ENCODE measurements around the gene ZNF581. TPM values are rescaled to one million over a fixed set of nuclear protein-coding genes. Genes with fewer than 3 reads are reported as not detected.

ZNF581 gene
- total RNA-seq, 1 donor = 25.7 TPM

GRCh38 chr19:55614711-55615542 is 28.5 kb upstream of the ZNF581 start:
- H3K4me2 ChIP-seq (ENCODE audit: insufficient read depth, low read length) = no peak overlapping the region
- H4K20me1 ChIP-seq (ENCODE audit: insufficient read depth, low read length) = peaks cover 12% of the 10 kb centered on the region
- H3K27ac ChIP-seq (ENCODE audit: low read depth, low read length) = no peak overlapping the region
- H3K79me2 ChIP-seq (ENCODE audit: insufficient read depth, low read length) = peaks cover 26% of the 10 kb centered on the region
- no peak overlapping the region for H3K4me3 ChIP-seq (ENCODE audit: insufficient read depth, low read length)
- no peak overlapping the region for H2AFZ ChIP-seq (ENCODE audit: low read length)
- peaks cover 1% of the 10 kb centered on the region for H3K9me3 ChIP-seq (ENCODE audit: low read depth, low read length)
- DNase-seq (ENCODE audit: insufficient read length, low spot score, missing footprints) = peak; percentile 82
- no peak for TF ChIP-seq CTCF (IDR thresholded peaks at IDR 0.05; ENCODE audit: extremely low read depth, low read depth, low read length)
- no peaks in the 10 kb centered on the region for H3K4me1 ChIP-seq (ENCODE audit: insufficient read depth, low read length)
- H3K27me3 ChIP-seq (ENCODE audit: insufficient read depth, low read length) = no peaks in the 10 kb centered on the region
- H3K36me3 ChIP-seq (ENCODE audit: insufficient read depth, low read length) = peaks cover 14% of the 10 kb centered on the region

GRCh38 chr19:55615543-55616394 is 27.7 kb upstream of the ZNF581 start:
- peaks cover 13% of the 10 kb centered on the region for H4K20me1 ChIP-seq (ENCODE audit: insufficient read depth, low read length)
- H3K27ac ChIP-seq (ENCODE audit: low read depth, low read length) = no peak overlapping the region
- H3K79me2 ChIP-seq (ENCODE audit: insufficient read depth, low read length) = peaks cover 20% of the 10 kb centered on the region
- no peak for TF ChIP-seq CTCF (IDR thresholded peaks at IDR 0.05; ENCODE audit: extremely low read depth, low read depth, low read length)
- H3K27me3 ChIP-seq (ENCODE audit: insufficient read depth, low read length) = no peaks in the 10 kb centered on the region
- H3K9me3 ChIP-seq (ENCODE audit: low read depth, low read length) = no peaks in the 10 kb centered on the region
- peaks cover 14% of the 10 kb centered on the region for H3K36me3 ChIP-seq (ENCODE audit: insufficient read depth, low read length)
- no peak overlapping the region for H3K4me3 ChIP-seq (ENCODE audit: insufficient read depth, low read length)
- H3K4me1 ChIP-seq (ENCODE audit: insufficient read depth, low read length) = no peaks in the 10 kb centered on the region
- DNase-seq (ENCODE audit: insufficient read length, low spot score, missing footprints) = peak; percentile 60
- H3K4me2 ChIP-seq (ENCODE audit: insufficient read depth, low read length) = no peak overlapping the region
- no peak overlapping the region for H2AFZ ChIP-seq (ENCODE audit: low read length)

GRCh38 chr19:55616395-55616875 is 27.0 kb upstream of the ZNF581 start:
- Histone ChIP-seq H3K4me3 (ENCODE audit: insufficient read depth, low read length) (no peak overlapping the region), H2AFZ (ENCODE audit: low read length) (no peak overlapping the region)
- no peak for TF ChIP-seq CTCF (IDR thresholded peaks at IDR 0.05; ENCODE audit: extremely low read depth, low read depth, low read length)

GRCh38 chr19:55617426-55617825 is 26.0 kb upstream of the ZNF581 start:
- TF ChIP-seq CTCF (IDR thresholded peaks at IDR 0.05; ENCODE audit: extremely low read depth, low read depth, low read length) = no peak
- H3K27ac ChIP-seq (ENCODE audit: low read depth, low read length) = no peak overlapping the region
- no peak overlapping the region for H3K4me2 ChIP-seq (ENCODE audit: insufficient read depth, low read length)
- peak; percentile 62 for DNase-seq (ENCODE audit: insufficient read length, low spot score, missing footprints)
- no peaks in the 10 kb centered on the region for H3K9me3 ChIP-seq (ENCODE audit: low read depth, low read length)
- no peaks in the 10 kb centered on the region for H3K27me3 ChIP-seq (ENCODE audit: insufficient read depth, low read length)
- no peaks in the 10 kb centered on the region for H3K4me1 ChIP-seq (ENCODE audit: insufficient read depth, low read length)
- no peak overlapping the region for H3K4me3 ChIP-seq (ENCODE audit: insufficient read depth, low read length)
- H4K20me1 ChIP-seq (ENCODE audit: insufficient read depth, low read length) = peaks cover 7% of the 10 kb centered on the region
- H2AFZ ChIP-seq (ENCODE audit: low read length) = no peak overlapping the region
- H3K36me3 ChIP-seq (ENCODE audit: insufficient read depth, low read length) = peaks cover 16% of the 10 kb centered on the region
- peaks cover 6% of the 10 kb centered on the region for H3K79me2 ChIP-seq (ENCODE audit: insufficient read depth, low read length)

More at GRCh38 chr19:55616395-55616875, 27.0 kb upstream of the ZNF581 start:
- Histone ChIP-seq H3K4me2 (ENCODE audit: insufficient read depth, low read length) (no peak overlapping the region), H3K27ac (ENCODE audit: low read depth, low read length) (no peak overlapping the region), H3K36me3 (ENCODE audit: insufficient read depth, low read length) (peaks cover 16% of the 10 kb centered on the region), H3K4me1 (ENCODE audit: insufficient read depth, low read length) (no peaks in the 10 kb centered on the region), H3K27me3 (ENCODE audit: insufficient read depth, low read length) (no peaks in the 10 kb centered on the region), H4K20me1 (ENCODE audit: insufficient read depth, low read length) (peaks cover 13% of the 10 kb centered on the region), H3K79me2 (ENCODE audit: insufficient read depth, low read length) (peaks cover 13% of the 10 kb centered on the region), H3K9me3 (ENCODE audit: low read depth, low read length) (no peaks in the 10 kb centered on the region)
- peak; percentile 63 for DNase-seq (ENCODE audit: insufficient read length, low spot score, missing footprints)

Data from osteoblast (primary cell).